Stimulated activated CD4-positive, alpha-beta T cell treated with anti-CD3 and anti-CD28 coated beads, Interleukin-1b, Interleukin-23, amount 100 ng/mL, for 4 hours (primary cell): Measurements from ENCODE around the gene BOLA2B.

Experiments used
- DNase-seq, 2 donors: peaks; one replicate each; pipeline ENCODE4 v3.0.0-alpha.2; 2020; ENCODE audit warnings: low read depth in 2 of 2

The BOLA2B gene

DNA sequence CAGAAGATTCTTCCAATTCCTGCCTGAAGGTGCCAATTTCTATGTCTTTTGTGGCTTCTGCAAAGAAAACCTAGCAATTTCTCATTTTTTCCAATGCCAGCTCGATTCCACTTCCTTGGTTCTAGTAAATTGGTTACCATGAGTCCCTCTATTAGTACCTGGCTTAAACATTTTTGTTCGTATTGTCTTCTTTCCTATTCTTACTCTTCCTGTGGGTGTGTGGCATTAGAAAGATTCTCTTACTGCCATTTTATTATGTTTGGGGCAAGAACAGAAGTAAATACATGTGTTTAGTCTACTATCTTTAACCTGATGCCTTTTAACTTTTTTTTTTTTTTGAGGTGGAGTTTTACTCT is 50.1 kb downstream of the BOLA2B start:
- DNase-seq: no peak
